H1 (cell line): Measurements from ENCODE around the gene TMEM145. TPM values are rescaled to one million over a fixed set of nuclear protein-coding genes. Genes with fewer than 3 reads are reported as not detected.

ENCODE experiments used
- CBX5 ChIP-seq: fragments of 300-800, 300-1000 bp; sonication (generic); IDR thresholded peaks from 2 replicates; pipeline ENCODE4 v1.7.1; 2016; ENCODE audit warnings: antibody characterized with exemption, low read length, low read depth
- CTCF ChIP-seq, 3 experiments: IDR thresholded peaks; 1 replicate in 2 of 3; 2 replicates in 1 of 3; pipeline versions ENCODE4 v1.5.1 to v1.6.1; 2011; ENCODE audit warnings: low read length in 3 of 3, mild to moderate bottlenecking in 3 of 3, inconsistent platforms in 2 of 3, low read depth in 1 of 3, moderate library complexity in 1 of 3; ENCODE audit not compliant: insufficient read depth in 1 of 3; ENCODE audit errors: control extremely low read depth in 1 of 3
- KDM1A ChIP-seq: fragments of 200-600, 300-600 bp; sonication (generic); IDR thresholded peaks from 2 replicates; pipeline ENCODE4 v1.7.1; 2016; ENCODE audit warnings: mild to moderate bottlenecking, low read length, borderline replicate concordance
- MAFK ChIP-seq: IDR thresholded peaks from 2 replicates; pipeline ENCODE4 v1.6.1; 2012; ENCODE audit warnings: low read depth, mild to moderate bottlenecking, improper control_type of control experiment, low read length
- NANOG ChIP-seq: IDR thresholded peaks from 2 replicates; pipeline ENCODE4 v1.6.1; 2011; ENCODE audit warnings: low read length, low read depth, mild to moderate bottlenecking, inconsistent platforms; ENCODE audit not compliant: insufficient read depth, poor library complexity, severe bottlenecking
- RAD21 ChIP-seq, 2 experiments: IDR thresholded peaks in 1 of 2; conservative IDR thresholded peaks in 1 of 2; 2 replicates each; pipeline ENCODE4 v1.6.1; 2011; ENCODE audit warnings: low read depth in 2 of 2, low read length in 2 of 2, improper control_type of control experiment in 1 of 2, inconsistent platforms in 1 of 2, mild to moderate bottlenecking in 1 of 2, moderate library complexity in 1 of 2
- USF2 ChIP-seq: IDR thresholded peaks from 2 replicates; pipeline ENCODE4 v1.6.1; 2011; ENCODE audit warnings: low read length, improper control_type of control experiment
- polyA plus RNA-seq, 7 experiments: library from polyadenylated mRNA; depleted of rRNA in 3 of 7; stranded (reverse) in 5 of 7; unstranded in 2 of 7; fragments of >200 nt in 5 of 7; fragments of 200-250 nt in 2 of 7; gene quantifications; 1 replicate in 5 of 7; 2 replicates in 1 of 7; 4 replicates in 1 of 7; pipeline versions ENCODE4 v1.2.1 to v1.2.3, GENCODE V29; 2011 to 2013; ENCODE audit warnings: missing spikeins in 2 of 7, mixed read lengths in 2 of 7
- total RNA-seq: library from RNA; stranded (reverse); fragmentation: NEBNext Ultra II Directional; extraction: Animal tissue kit (Norgen Biotek cat#: 25700); gene quantifications from 2 replicates; pipeline ENCODE4 v1.2.1, GENCODE V29; 2021

TMEM145 gene
- total and polyA plus RNA-seq, 2 of the 8 experiments (the other 6 are each of a cell fraction or from before 2014, with no cell fraction given), result 2.3 to 4.7 TPM

- TF ChIP-seq RAD21 (IDR thresholded peaks at IDR 0.05 in 1 of 2, conservative IDR thresholded peaks at IDR 0.05 in 1 of 2; ENCODE audit: low read depth in 2 of 2, low read length in 2 of 2) (peak; percentile 67 to 76), CTCF (IDR thresholded peaks at IDR 0.05; ENCODE audit: control extremely low read depth in 1 of 3, insufficient read depth in 1 of 3, low read depth in 1 of 3, low read length in 3 of 3) (peak; percentile 87 to 100 (median 98)), KDM1A (no peak), NANOG (no peak), USF2 (0 out of 2 replicates have a peak, but pooled peaks have one; percentile 14), CBX5 (no peak), MAFK (no peak)
These were observed 17.1 kb upstream of the TMEM145 start (continued) for GRCh38 chr19:42295831-42296525.
